Lower leg skin (tissue), 4 donors: ENCODE results near the gene WEE2. TPM values are rescaled to one million over a fixed set of nuclear protein-coding genes. Genes with fewer than 3 reads are reported as not detected.

Experiments
- DNase-seq, 2 donors: peaks; one replicate each; pipeline ENCODE4 v3.0.0-alpha.2; 2019; ENCODE audit warnings: low spot score in 2 of 2
- H3K4me3 ChIP-seq: fragments of 200-600 bp; sonication (generic); 2 replicates; pipeline ENCODE4 v1.5.1; 2017; ENCODE audit warnings: mild to moderate bottlenecking, low read depth; ENCODE audit not compliant: poor library complexity, severe bottlenecking
- POLR2A ChIP-seq, 2 donors: fragments of 450-650 bp; IDR thresholded peaks; one replicate each; pipeline ENCODE4 v1.6.1; 2016 to 2017; ENCODE audit warnings: antibody characterized with exemption in 2 of 2, mild to moderate bottlenecking in 1 of 2, moderate library complexity in 1 of 2
- WGBS, 2 donors: methylation state at CpG; one replicate each; pipeline ENCODE4 v1.1.5; 2018; 5-methylcytosine and 5-hydroxymethylcytosine counted together
- intact Hi-C: fragments of 100-400 bp; cut with DNase I; formaldehyde crosslinking; loops from one replicate; pipeline ENCODE4 v1.15.0; 2023; ENCODE audit warnings: low total_unique reads
- total RNA-seq, 4 donors: library from RNA; depleted of rRNA; stranded (reverse); fragments of >200 nt; gene quantifications; one replicate each; pipeline ENCODE4 v1.1.0, GENCODE V29; 2016

WEE2 gene
- total RNA-seq, 4 donors from 2014 or later = not detected

DNA sequence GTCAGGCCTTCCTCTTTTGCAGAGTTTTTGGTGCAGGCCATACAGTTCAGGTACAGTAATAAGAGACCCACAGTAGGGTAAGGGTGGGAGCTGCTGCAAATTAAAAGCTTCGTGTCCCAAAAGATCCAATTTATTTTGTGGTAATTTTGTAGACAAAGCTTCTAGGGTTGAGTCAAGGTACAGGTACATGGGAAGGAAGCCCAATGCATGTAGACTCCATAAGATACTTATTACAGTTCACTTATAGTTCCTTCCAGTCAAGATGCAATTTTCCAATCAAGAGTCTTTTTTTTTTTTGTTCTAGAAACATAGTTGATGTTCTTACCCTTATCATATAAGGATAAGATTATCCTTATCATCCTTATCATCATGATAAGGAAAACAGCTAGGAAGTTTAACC, 68.2 kb downstream of the WEE2 start, which contains the start of gene TAS2R4:
TSS of gene TAS2R4 (plus strand) at position 301 of the 400 bp plus-strand sequence. CDS start 1,815 bp downstream, outside the sequence.
- intact Hi-C loops = no loop called here
- H3K4me3 ChIP-seq = no peak within 1 kb of the TSS
- no peak for TF ChIP-seq POLR2A (IDR thresholded peaks at IDR 0.05)
- WGBS, 2 donors = 91 to 100% methylated on average over 1 of the region's 1 CpG
- no peak for DNase-seq

Other genes starting within 250 kb of the WEE2 start
- 10 to 100 TPM in 3 of 4 donors, 1 to 10 TPM in 1; 9.8 to 20.1 (median 14.9) TPM for gene AGK, start 156.9 kb upstream of the WEE2 start, total RNA-seq
- gene DENND11, start 6.2 kb upstream of the WEE2 start, total RNA-seq = 10 to 100 TPM; 11.6 to 15.8 (median 14.6) TPM
- 100 to 1,000 TPM in 1 of 4 donors, 10 to 100 TPM in 3; 87.5 to 109 (median 90.8) TPM for gene SSBP1, start 30.0 kb downstream of the WEE2 start, total RNA-seq
- 1 to 10 TPM in 3 of 4 donors, under 1 TPM in 1; 0.46 to 2.2 (median 1.3) TPM for gene TAS2R3, start 55.7 kb downstream of the WEE2 start, total RNA-seq
- gene TAS2R4, start 68.3 kb downstream of the WEE2 start, total RNA-seq = 1 to 10 TPM in 3 of 4 donors, under 1 TPM in 1; 0.30 to 1.6 (median 1.1) TPM
- gene TAS2R5, start 81.9 kb downstream of the WEE2 start, total RNA-seq = 1 to 10 TPM; 1.3 to 2.1 (median 1.7) TPM
- gene PRSS37, start 133.1 kb downstream of the WEE2 start, total RNA-seq = not detected
- not detected for gene OR9A4, start 208.0 kb downstream of the WEE2 start, total RNA-seq
- 1 to 10 TPM; 1.6 to 3.8 (median 2.9) TPM for gene CLEC5A, start 238.6 kb downstream of the WEE2 start, total RNA-seq